ENCODE measurements around the gene PRKN.

Gene PRKN

GRCh38 chr6:161458201-161458951 is 1269.2 kb downstream of the PRKN start:
- ChIA-PET CTCF (interaction anchor here (0.5 to 1.6 kb wide), 6 partner anchors 8 to 900 kb away, joined by 3 to 6 read pairs (median 4); no protein-coding TSS in a partner anchor), POLR2A (no interaction called here)
- DNase-seq (ENCODE audit: extremely low spot score) = peak; percentile 58
- TF ChIP-seq SP1 (IDR thresholded peaks at IDR 0.05) (no peak), TARDBP (IDR thresholded peaks at IDR 0.05) (no peak), BHLHE40 (IDR thresholded peaks at IDR 0.05; ENCODE audit: borderline replicate concordance) (no peak), ELF4 (IDR thresholded peaks at IDR 0.05) (no peak), NFRKB (IDR thresholded peaks at IDR 0.05) (no peak), FOXM1 (IDR thresholded peaks at IDR 0.05; ENCODE audit: borderline replicate concordance) (no peak), ARNT (IDR thresholded peaks at IDR 0.05) (no peak), FOXA1 (IDR thresholded peaks at IDR 0.05) (no peak), L3MBTL2 (conservative IDR thresholded peaks at IDR 0.05) (no peak; the same call in none of the 2 replicates), PKNOX1 (IDR thresholded peaks at IDR 0.05) (no peak), SUZ12 (IDR thresholded peaks at IDR 0.05) (no peak), FOXK2 (IDR thresholded peaks at IDR 0.05) (no peak), LEF1 (IDR thresholded peaks at IDR 0.05; ENCODE audit: borderline replicate concordance) (no peak), CTBP1 (IDR thresholded peaks at IDR 0.05; ENCODE audit: borderline replicate concordance) (no peak), HDGF (IDR thresholded peaks at IDR 0.05; ENCODE audit: borderline replicate concordance) (no peak), ZNF384 (IDR thresholded peaks at IDR 0.05) (no peak)

GRCh38 chr6:161455848-161456247 is 1271.7 kb downstream of the PRKN start:
- ChIA-PET POLR2A (no interaction called here), CTCF (no interaction called here)
- TF ChIP-seq FOXA1 (IDR thresholded peaks at IDR 0.05) (no peak), CTBP1 (IDR thresholded peaks at IDR 0.05; ENCODE audit: borderline replicate concordance) (no peak), ARNT (IDR thresholded peaks at IDR 0.05) (no peak), NFRKB (IDR thresholded peaks at IDR 0.05) (no peak), HDGF (IDR thresholded peaks at IDR 0.05; ENCODE audit: borderline replicate concordance) (no peak), BHLHE40 (IDR thresholded peaks at IDR 0.05; ENCODE audit: borderline replicate concordance) (no peak), SUZ12 (IDR thresholded peaks at IDR 0.05) (no peak), PKNOX1 (IDR thresholded peaks at IDR 0.05) (no peak)
- DNase-seq (ENCODE audit: extremely low spot score) = no peak

GRCh38 chr6:161453558-161453957 is 1274.0 kb downstream of the PRKN start:
- ChIA-PET CTCF (no interaction called here), POLR2A (no interaction called here)
- no peak for TF ChIP-seq FOXK2 (IDR thresholded peaks at IDR 0.05)
- TF ChIP-seq LEF1 (IDR thresholded peaks at IDR 0.05; ENCODE audit: borderline replicate concordance) = no peak
- TF ChIP-seq BHLHE40 (IDR thresholded peaks at IDR 0.05; ENCODE audit: borderline replicate concordance) = no peak
- TF ChIP-seq L3MBTL2 (conservative IDR thresholded peaks at IDR 0.05) = no peak
- TF ChIP-seq TARDBP (IDR thresholded peaks at IDR 0.05) = no peak
- TF ChIP-seq ARNT (IDR thresholded peaks at IDR 0.05) = no peak
- no peak for TF ChIP-seq CTBP1 (IDR thresholded peaks at IDR 0.05; ENCODE audit: borderline replicate concordance)
- no peak for TF ChIP-seq HDGF (IDR thresholded peaks at IDR 0.05; ENCODE audit: borderline replicate concordance)
- TF ChIP-seq FOXM1 (IDR thresholded peaks at IDR 0.05; ENCODE audit: borderline replicate concordance) = no peak
- no peak for TF ChIP-seq FOXA1 (IDR thresholded peaks at IDR 0.05)
- no peak for TF ChIP-seq NFRKB (IDR thresholded peaks at IDR 0.05)
- TF ChIP-seq SUZ12 (IDR thresholded peaks at IDR 0.05) = no peak
- no peak for TF ChIP-seq ELF4 (IDR thresholded peaks at IDR 0.05)
- no peak for TF ChIP-seq PKNOX1 (IDR thresholded peaks at IDR 0.05)
- TF ChIP-seq ZNF384 (IDR thresholded peaks at IDR 0.05) = no peak
- TF ChIP-seq SP1 (IDR thresholded peaks at IDR 0.05) = no peak
- DNase-seq (ENCODE audit: extremely low spot score) = no peak

- TF ChIP-seq ZNF384 (IDR thresholded peaks at IDR 0.05) (no peak), FOXM1 (IDR thresholded peaks at IDR 0.05; ENCODE audit: borderline replicate concordance) (no peak), FOXA1 (IDR thresholded peaks at IDR 0.05) (no peak), LEF1 (IDR thresholded peaks at IDR 0.05; ENCODE audit: borderline replicate concordance) (no peak), PKNOX1 (IDR thresholded peaks at IDR 0.05) (no peak), CTBP1 (IDR thresholded peaks at IDR 0.05; ENCODE audit: borderline replicate concordance) (no peak), BHLHE40 (IDR thresholded peaks at IDR 0.05; ENCODE audit: borderline replicate concordance) (no peak), TARDBP (IDR thresholded peaks at IDR 0.05) (no peak), ARNT (IDR thresholded peaks at IDR 0.05) (no peak), HDGF (IDR thresholded peaks at IDR 0.05; ENCODE audit: borderline replicate concordance) (no peak), ELF4 (IDR thresholded peaks at IDR 0.05) (no peak), SP1 (IDR thresholded peaks at IDR 0.05) (no peak), FOXK2 (IDR thresholded peaks at IDR 0.05) (no peak), NFRKB (IDR thresholded peaks at IDR 0.05) (no peak), SUZ12 (IDR thresholded peaks at IDR 0.05) (no peak), L3MBTL2 (conservative IDR thresholded peaks at IDR 0.05) (no peak)
- ChIA-PET POLR2A (no interaction called here), CTCF (no interaction called here)
- DNase-seq (ENCODE audit: extremely low spot score) = no peak
These were observed 1275.3 kb downstream of the PRKN start for GRCh38 chr6:161452241-161452640.

GRCh38 chr6:161449521-161449920 is 1278.0 kb downstream of the PRKN start:
- no peak for DNase-seq (ENCODE audit: extremely low spot score)
- CTCF ChIA-PET = no interaction called here
- POLR2A ChIA-PET = no interaction called here
- TF ChIP-seq ZNF384 (IDR thresholded peaks at IDR 0.05) (no peak), TARDBP (IDR thresholded peaks at IDR 0.05) (no peak), FOXK2 (IDR thresholded peaks at IDR 0.05) (no peak), ARNT (IDR thresholded peaks at IDR 0.05) (no peak), CTBP1 (IDR thresholded peaks at IDR 0.05; ENCODE audit: borderline replicate concordance) (no peak)

Measured in HEK293T (cell line).